Spinal cord (tissue), 10 donors: ENCODE results near the gene CD300H. TPM values are rescaled to one million over a fixed set of nuclear protein-coding genes. Genes with fewer than 3 reads are reported as not detected.

Experiments
- DNase-seq, 6 donors: peaks; one replicate each; pipeline versions ENCODE4 v3.0.0 to v3.0.0-alpha.2; 2013 to 2015; ENCODE audit warnings: low spot score in 6 of 6, low read depth in 4 of 6
- H3K27ac ChIP-seq: one replicate; pipeline ENCODE4 v1.5.1; 2013; ENCODE audit warnings: low read depth, low read length, control low read depth
- H3K27me3 ChIP-seq: one replicate; pipeline ENCODE4 v1.6.1; 2013; ENCODE audit warnings: low read length; ENCODE audit not compliant: control insufficient read depth, insufficient read depth
- H3K36me3 ChIP-seq: one replicate; pipeline ENCODE4 v1.6.1; 2013; ENCODE audit warnings: low read length; ENCODE audit not compliant: control insufficient read depth, insufficient read depth
- H3K4me1 ChIP-seq: one replicate; pipeline ENCODE4 v1.6.1; 2013; ENCODE audit warnings: low read length; ENCODE audit not compliant: control insufficient read depth, insufficient read depth
- H3K4me3 ChIP-seq: one replicate; pipeline ENCODE4 v1.5.1; 2013; ENCODE audit warnings: low read depth, low read length, control low read depth
- H3K9me3 ChIP-seq: one replicate; pipeline ENCODE4 v1.6.1; 2013; ENCODE audit warnings: low read length; ENCODE audit not compliant: control insufficient read depth, insufficient read depth
- WGBS: methylation state at CpG from one replicate; pipeline ENCODE4 v1.1.5; 2013; ENCODE audit warnings: missing lambda C conversion rate; ENCODE audit not compliant: insufficient coverage; 5-methylcytosine and 5-hydroxymethylcytosine counted together
- polyA plus RNA-seq, 2 donors: library from polyadenylated mRNA; unstranded; fragments of 120-200 nt; gene quantifications; one replicate each; pipeline ENCODE4 v1.2.1, GENCODE V29; 2013; ENCODE audit not compliant: insufficient read length in 2 of 2
- total RNA-seq, 2 donors: library from RNA; depleted of rRNA in 1 of 2; stranded (reverse); fragments of 120-200 nt in 1 of 2; fragments of >200 nt in 1 of 2; gene quantifications; one replicate each; pipeline versions ENCODE4 v1.2.3 to v1.2.4, GENCODE V29; 2013 to 2014
- donor health status: healthy.

CD300H gene
- total and polyA plus RNA-seq, 4 donors = 0.89 TPM; not detected in 3

DNA sequence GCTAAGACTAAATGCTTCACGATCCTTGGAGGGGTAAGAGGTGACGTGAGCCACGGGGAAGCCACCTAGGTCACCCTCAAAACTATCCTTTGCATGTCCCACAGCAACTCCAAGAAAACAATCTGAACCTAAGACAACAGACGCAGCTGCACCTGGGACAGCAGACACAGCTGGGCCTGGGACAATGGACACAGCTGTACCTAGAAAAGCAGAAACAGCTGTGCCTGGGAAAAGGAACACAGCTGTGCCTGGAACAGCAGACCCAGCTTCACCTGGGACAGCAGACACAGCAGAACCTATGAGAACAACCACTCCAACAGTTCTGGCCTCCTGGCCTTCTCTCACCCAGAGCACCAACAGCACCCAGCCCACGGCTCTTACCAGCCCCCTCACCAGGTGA, 36.4 kb upstream of the CD300H start:
- 90% methylated on average over 1 of the region's 5 CpGs for WGBS
- Histone ChIP-seq H3K27me3 (peaks cover 2% of the 10 kb centered on the region), H3K4me1 (peaks cover 14% of the 10 kb centered on the region), H3K36me3 (no peaks in the 10 kb centered on the region), H3K9me3 (no peaks in the 10 kb centered on the region), H3K27ac (no peak overlapping the region), H3K4me3 (no peak overlapping the region)
- DNase-seq = no peak

- H3K27ac ChIP-seq = no peak overlapping the region
- WGBS = 59% methylated on average over 5 of the region's 6 CpGs
- no peak for DNase-seq
These were observed 35.8 kb upstream of the CD300H start for GRCh38 chr17:74603037-74603635.

GRCh38 chr17:74601944-74602572, 34.7 kb upstream of the CD300H start:
- 75% methylated on average over 6 of the region's 12 CpGs for WGBS
- Histone ChIP-seq H3K4me3 (no peak overlapping the region), H3K27me3 (peaks cover 2% of the 10 kb centered on the region), H3K27ac (no peak overlapping the region), H3K36me3 (no peaks in the 10 kb centered on the region), H3K9me3 (no peaks in the 10 kb centered on the region), H3K4me1 (peaks cover 14% of the 10 kb centered on the region)
- DNase-seq = peak in 2 of 6 donors; percentile 31 to 59

More at GRCh38 chr17:74603037-74603635, 35.8 kb upstream of the CD300H start:
- Histone ChIP-seq H3K4me3 (no peak overlapping the region), H3K27me3 (peaks cover 2% of the 10 kb centered on the region), H3K9me3 (no peaks in the 10 kb centered on the region), H3K4me1 (peaks cover 14% of the 10 kb centered on the region), H3K36me3 (no peaks in the 10 kb centered on the region)

- no peak overlapping the region for H3K27ac ChIP-seq
- H3K4me3 ChIP-seq = no peak overlapping the region
- no peaks in the 10 kb centered on the region for H3K36me3 ChIP-seq
- peak in 2 of 6 donors; percentile 24 to 82 for DNase-seq
- H3K9me3 ChIP-seq = no peaks in the 10 kb centered on the region
- peaks cover 13% of the 10 kb centered on the region for H3K4me1 ChIP-seq
- peaks cover 2% of the 10 kb centered on the region for H3K27me3 ChIP-seq
- 33% methylated on average over 8 of the region's 10 CpGs for WGBS
These were observed 32.2 kb upstream of the CD300H start for GRCh38 chr17:74599448-74599939.

DNA sequence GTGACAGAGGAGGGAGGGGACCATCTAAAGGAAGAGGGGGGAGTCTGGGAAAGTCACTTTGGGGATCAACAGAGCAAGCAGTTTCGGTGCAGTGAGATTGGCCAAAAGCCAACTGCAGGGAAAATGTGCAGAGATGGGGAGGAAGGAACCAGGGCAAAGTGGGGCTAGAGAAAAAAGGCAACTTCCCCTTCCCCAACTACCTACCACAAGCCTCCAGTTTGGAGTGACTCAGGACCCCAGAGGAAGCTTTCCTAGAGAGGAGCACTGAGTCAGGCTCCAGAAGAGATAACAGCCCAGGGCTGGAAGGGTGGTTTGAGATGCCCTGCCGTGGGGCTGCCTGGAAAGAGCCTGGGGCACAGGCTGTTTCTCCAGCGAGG, 31.7 kb upstream of the CD300H start:
- no peak overlapping the region for H3K27ac ChIP-seq
- 39% methylated on average over 3 of the region's 3 CpGs for WGBS

GRCh38 chr17:74598346-74599022, 31.2 kb upstream of the CD300H start:
- peaks cover 5% of the 10 kb centered on the region for H3K4me1 ChIP-seq
- no peaks in the 10 kb centered on the region for H3K27me3 ChIP-seq
- WGBS = 67% methylated on average over 3 of the region's 4 CpGs
- H3K27ac ChIP-seq = no peak overlapping the region
- H3K9me3 ChIP-seq = no peaks in the 10 kb centered on the region
- no peak overlapping the region for H3K4me3 ChIP-seq
- peak in 1 of 6 donors; percentile 3 for DNase-seq
- H3K36me3 ChIP-seq = no peaks in the 10 kb centered on the region

More for the DNA sequence above, 31.7 kb upstream of the CD300H start:
- Histone ChIP-seq H3K36me3 (no peaks in the 10 kb centered on the region), H3K4me3 (no peak overlapping the region), H3K27me3 (no peaks in the 10 kb centered on the region), H3K4me1 (peaks cover 8% of the 10 kb centered on the region), H3K9me3 (no peaks in the 10 kb centered on the region)
- peak in 1 of 6 donors; percentile 42 for DNase-seq

GRCh38 chr17:74597069-74597790, 29.9 kb upstream of the CD300H start:
- H3K4me3 ChIP-seq = no peak overlapping the region
- no peak overlapping the region for H3K27ac ChIP-seq
- H3K4me1 ChIP-seq = peaks cover 5% of the 10 kb centered on the region
- no peaks in the 10 kb centered on the region for H3K36me3 ChIP-seq
- DNase-seq = no peak
- H3K27me3 ChIP-seq = no peaks in the 10 kb centered on the region
- H3K9me3 ChIP-seq = no peaks in the 10 kb centered on the region
- 75% methylated on average over 3 of the region's 8 CpGs for WGBS

DNA sequence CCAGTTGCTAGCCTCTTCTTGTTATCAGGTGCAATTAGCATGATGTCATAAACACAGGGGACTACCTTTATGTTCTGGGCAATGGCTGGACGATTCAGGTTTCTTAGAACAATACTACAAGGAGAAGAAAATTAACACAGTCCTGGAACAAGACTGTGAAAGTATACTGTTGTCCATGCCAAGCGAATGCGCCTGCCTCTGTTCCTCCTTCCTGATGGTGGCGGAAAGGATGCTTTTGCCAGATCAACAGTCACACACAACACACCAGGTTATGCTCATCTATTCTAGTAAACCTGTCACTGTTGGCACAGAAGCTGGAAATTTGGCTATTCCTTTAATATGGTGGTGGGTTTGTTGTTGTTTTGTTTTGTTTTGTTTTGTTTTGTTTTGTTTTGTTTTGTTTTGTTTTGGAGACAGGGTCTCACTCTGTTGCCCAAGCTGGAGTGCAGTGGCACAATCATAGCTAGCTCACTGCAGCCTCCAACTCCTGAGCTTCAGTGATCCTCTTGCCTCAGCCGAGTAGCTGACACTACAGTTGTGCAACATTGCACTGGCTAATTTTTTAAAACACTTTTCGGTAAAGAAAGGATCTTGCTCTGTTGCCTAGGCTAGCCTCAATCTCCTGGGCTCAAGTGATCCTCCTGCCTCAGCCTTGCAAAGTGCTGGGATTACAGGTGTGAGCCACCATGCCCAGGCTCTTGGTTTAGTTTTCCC, 27.9 kb upstream of the CD300H start:
- no peaks in the 10 kb centered on the region for H3K27me3 ChIP-seq
- DNase-seq = no peak
- H3K4me1 ChIP-seq = peaks cover 5% of the 10 kb centered on the region
- WGBS = 96% methylated on average over 4 of the region's 6 CpGs
- no peak overlapping the region for H3K27ac ChIP-seq
- no peaks in the 10 kb centered on the region for H3K9me3 ChIP-seq
- no peak overlapping the region for H3K4me3 ChIP-seq
- no peaks in the 10 kb centered on the region for H3K36me3 ChIP-seq
